ENCODE measurements around the gene SH3GL2. TPM values are rescaled to one million over a fixed set of nuclear protein-coding genes. Genes with fewer than 3 reads are reported as not detected.

The SH3GL2 gene
- total RNA-seq, 1 donor from 2014 or later: not detected

GRCh38 chr9:17614250-17614649 lies 35.4 kb downstream of the SH3GL2 start:
- CTCF ChIA-PET: no interaction called here
- Mint-ChIP-seq H3K27me3 (peaks cover 6% of the 10 kb centered on the region), H3K9me3 (no peaks in the 10 kb centered on the region), H3K36me3 (ENCODE audit: low read depth) (no peaks in the 10 kb centered on the region), H3K4me1 (no peaks in the 10 kb centered on the region), H3K27ac (no peak overlapping the region), H3K4me3 (no peak overlapping the region)
- intact Hi-C loops (cut with micrococcal nuclease): no loop called here
- DNase-seq (no peak), ATAC-seq (ENCODE audit: low read depth) (no peak)
- no peak for TF ChIP-seq CTCF (IDR thresholded peaks at IDR 0.05)
- POLR2A ChIA-PET: no interaction called here

- no peak for TF ChIP-seq CTCF (IDR thresholded peaks at IDR 0.05)
- Mint-ChIP-seq H3K36me3 (ENCODE audit: low read depth) (no peaks in the 10 kb centered on the region), H3K27me3 (peaks cover 6% of the 10 kb centered on the region), H3K4me3 (no peak overlapping the region), H3K9me3 (no peaks in the 10 kb centered on the region), H3K4me1 (no peaks in the 10 kb centered on the region), H3K27ac (no peak overlapping the region)
- ChIA-PET CTCF (no interaction called here), POLR2A (no interaction called here)
- intact Hi-C loops (cut with micrococcal nuclease): no loop called here
- no peak for DNase-seq
- ATAC-seq (ENCODE audit: low read depth): no peak
Measured at GRCh38 chr9:17614903-17615302, 36.0 kb downstream of the SH3GL2 start.

GRCh38 chr9:17622141-17622540 lies 43.3 kb downstream of the SH3GL2 start:
- ChIA-PET CTCF (no interaction called here), POLR2A (no interaction called here)
- Mint-ChIP-seq H3K27ac (no peak overlapping the region), H3K4me3 (no peak overlapping the region), H3K36me3 (ENCODE audit: low read depth) (no peaks in the 10 kb centered on the region), H3K4me1 (no peaks in the 10 kb centered on the region), H3K9me3 (peaks cover 3% of the 10 kb centered on the region), H3K27me3 (no peaks in the 10 kb centered on the region)
- ATAC-seq (ENCODE audit: low read depth): no peak
- intact Hi-C loops (cut with micrococcal nuclease): no loop called here
- no peak for DNase-seq
- TF ChIP-seq CTCF (IDR thresholded peaks at IDR 0.05): no peak

- Mint-ChIP-seq H3K9me3 (peaks cover 3% of the 10 kb centered on the region), H3K27ac (no peak overlapping the region), H3K27me3 (no peaks in the 10 kb centered on the region), H3K4me1 (no peaks in the 10 kb centered on the region), H3K4me3 (no peak overlapping the region), H3K36me3 (ENCODE audit: low read depth) (no peaks in the 10 kb centered on the region)
- ATAC-seq (ENCODE audit: low read depth) (no peak), DNase-seq (no peak)
- ChIA-PET POLR2A (no interaction called here), CTCF (no interaction called here)
- intact Hi-C loops (cut with micrococcal nuclease): no loop called here
- TF ChIP-seq CTCF (IDR thresholded peaks at IDR 0.05): no peak
Measured at GRCh38 chr9:17622749-17623148, 43.9 kb downstream of the SH3GL2 start.

- intact Hi-C loops (cut with micrococcal nuclease): no loop called here
- CTCF ChIA-PET: no interaction called here
Measured at GRCh38 chr9:17623965-17624364, 45.1 kb downstream of the SH3GL2 start.

More at GRCh38 chr9:17623965-17624364, 45.1 kb downstream of the SH3GL2 start:
- no peak for ATAC-seq (ENCODE audit: low read depth)
- POLR2A ChIA-PET: no interaction called here
- DNase-seq: no peak
- Mint-ChIP-seq H3K27me3 (no peaks in the 10 kb centered on the region), H3K4me1 (no peaks in the 10 kb centered on the region), H3K36me3 (ENCODE audit: low read depth) (no peaks in the 10 kb centered on the region), H3K9me3 (peaks cover 3% of the 10 kb centered on the region), H3K4me3 (no peak overlapping the region), H3K27ac (no peak overlapping the region)
- no peak for TF ChIP-seq CTCF (IDR thresholded peaks at IDR 0.05)
